Measurements from ENCODE around the gene CASKIN1.
A peak's percentile ranks its signal among the peaks of the same experiment; 100 is the strongest.

Gene CASKIN1

GRCh38 chr16:2199621-2200139 is 3.3 kb upstream of the CASKIN1 start:
- no peak for DNase-seq (ENCODE audit: low read depth)
- in situ Hi-C loops (cut with HindIII; ENCODE audit: low sequenced_read_pairs) = no loop called here
- no peak overlapping the region for H3K4me3 ChIP-seq (ENCODE audit: low read depth, low read length)
- TF ChIP-seq, protein P1, sequence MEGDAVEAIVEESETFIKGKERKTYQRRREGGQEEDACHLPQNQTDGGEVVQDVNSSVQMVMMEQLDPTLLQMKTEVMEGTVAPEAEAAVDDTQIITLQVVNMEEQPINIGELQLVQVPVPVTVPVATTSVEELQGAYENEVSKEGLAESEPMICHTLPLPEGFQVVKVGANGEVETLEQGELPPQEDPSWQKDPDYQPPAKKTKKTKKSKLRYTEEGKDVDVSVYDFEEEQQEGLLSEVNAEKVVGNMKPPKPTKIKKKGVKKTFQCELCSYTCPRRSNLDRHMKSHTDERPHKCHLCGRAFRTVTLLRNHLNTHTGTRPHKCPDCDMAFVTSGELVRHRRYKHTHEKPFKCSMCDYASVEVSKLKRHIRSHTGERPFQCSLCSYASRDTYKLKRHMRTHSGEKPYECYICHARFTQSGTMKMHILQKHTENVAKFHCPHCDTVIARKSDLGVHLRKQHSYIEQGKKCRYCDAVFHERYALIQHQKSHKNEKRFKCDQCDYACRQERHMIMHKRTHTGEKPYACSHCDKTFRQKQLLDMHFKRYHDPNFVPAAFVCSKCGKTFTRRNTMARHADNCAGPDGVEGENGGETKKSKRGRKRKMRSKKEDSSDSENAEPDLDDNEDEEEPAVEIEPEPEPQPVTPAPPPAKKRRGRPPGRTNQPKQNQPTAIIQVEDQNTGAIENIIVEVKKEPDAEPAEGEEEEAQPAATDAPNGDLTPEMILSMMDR (IDR thresholded peaks at IDR 0.05; ENCODE audit: low read depth, low read length, missing control alignments) = no peak

DNA sequence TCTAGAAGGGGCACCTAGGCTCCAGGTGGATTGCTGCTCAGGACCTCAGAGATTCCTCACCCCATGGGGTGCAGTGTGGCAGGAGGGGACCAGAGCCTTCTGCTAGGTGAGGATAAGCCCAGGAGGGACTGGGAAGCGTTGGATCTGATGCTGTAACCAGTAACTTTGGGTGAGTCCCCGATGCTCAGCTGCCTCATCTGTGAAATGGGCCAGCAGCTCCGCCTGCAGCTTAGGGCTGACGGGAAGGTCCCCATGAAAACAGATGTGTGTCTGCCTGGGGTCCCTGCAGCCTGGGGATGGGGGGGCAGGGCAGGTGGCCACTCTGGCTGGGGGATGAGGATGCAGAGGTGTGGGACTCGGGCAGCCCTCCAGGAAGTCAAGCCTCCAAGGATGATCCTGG is 2.7 kb upstream of the CASKIN1 start:
- no peak overlapping the region for H3K4me3 ChIP-seq (ENCODE audit: low read depth, low read length)
- TF ChIP-seq, protein P1 (IDR thresholded peaks at IDR 0.05; ENCODE audit: low read depth, low read length, missing control alignments) = no peak
- DNase-seq (ENCODE audit: low read depth) = no peak
- in situ Hi-C loops (cut with HindIII; ENCODE audit: low sequenced_read_pairs) = no loop called here

DNA sequence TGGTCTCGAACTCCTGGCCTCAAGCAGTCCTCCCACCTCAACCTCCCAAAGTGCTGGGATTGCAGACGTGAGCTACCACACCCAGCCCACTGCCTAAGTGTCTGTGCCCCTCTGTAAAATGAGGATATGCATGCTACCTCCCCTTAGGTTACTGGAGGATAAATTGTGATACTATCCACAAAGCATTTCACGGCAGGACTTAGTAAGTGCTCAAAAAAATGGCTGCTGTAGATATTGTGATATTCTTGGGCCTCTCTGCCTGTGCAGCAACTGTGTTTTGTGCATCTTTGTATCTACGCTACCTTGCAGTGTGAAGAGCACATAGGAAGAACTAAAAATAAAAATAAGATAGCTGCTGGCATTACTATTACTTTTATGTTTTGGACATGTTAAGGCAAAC is 1.9 kb upstream of the CASKIN1 start:
- TF ChIP-seq, protein P1 (IDR thresholded peaks at IDR 0.05; ENCODE audit: low read depth, low read length, missing control alignments) = no peak
- DNase-seq (ENCODE audit: low read depth) = no peak
- in situ Hi-C loops (cut with HindIII; ENCODE audit: low sequenced_read_pairs) = no loop called here
- H3K4me3 ChIP-seq (ENCODE audit: low read depth, low read length) = no peak overlapping the region

DNA sequence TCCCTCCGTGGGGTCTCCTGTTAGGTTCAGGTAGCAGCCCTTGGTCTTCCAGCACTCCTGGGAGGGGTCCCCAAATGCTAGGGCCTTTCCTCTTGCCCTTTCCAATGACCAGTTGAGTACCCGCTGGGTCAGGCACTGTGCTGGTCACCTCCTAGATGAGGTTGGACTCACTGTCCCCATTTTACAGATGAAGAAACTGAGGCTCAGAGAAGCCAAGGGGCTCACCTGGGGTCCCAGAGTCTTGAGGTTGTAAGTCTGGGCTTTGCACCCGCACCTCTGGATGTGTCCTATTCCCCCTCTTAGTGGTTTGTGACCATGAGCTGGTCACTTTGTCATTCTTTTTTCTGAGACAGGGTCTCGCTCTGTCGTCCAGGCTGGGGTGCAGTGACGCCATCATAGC is 1.4 kb upstream of the CASKIN1 start:
- in situ Hi-C loops (cut with HindIII; ENCODE audit: low sequenced_read_pairs) = no loop called here
- TF ChIP-seq, protein P1 (IDR thresholded peaks at IDR 0.05; ENCODE audit: low read depth, low read length, missing control alignments) = no peak
- H3K4me3 ChIP-seq (ENCODE audit: low read depth, low read length) = no peak overlapping the region
- no peak for DNase-seq (ENCODE audit: low read depth)

DNA sequence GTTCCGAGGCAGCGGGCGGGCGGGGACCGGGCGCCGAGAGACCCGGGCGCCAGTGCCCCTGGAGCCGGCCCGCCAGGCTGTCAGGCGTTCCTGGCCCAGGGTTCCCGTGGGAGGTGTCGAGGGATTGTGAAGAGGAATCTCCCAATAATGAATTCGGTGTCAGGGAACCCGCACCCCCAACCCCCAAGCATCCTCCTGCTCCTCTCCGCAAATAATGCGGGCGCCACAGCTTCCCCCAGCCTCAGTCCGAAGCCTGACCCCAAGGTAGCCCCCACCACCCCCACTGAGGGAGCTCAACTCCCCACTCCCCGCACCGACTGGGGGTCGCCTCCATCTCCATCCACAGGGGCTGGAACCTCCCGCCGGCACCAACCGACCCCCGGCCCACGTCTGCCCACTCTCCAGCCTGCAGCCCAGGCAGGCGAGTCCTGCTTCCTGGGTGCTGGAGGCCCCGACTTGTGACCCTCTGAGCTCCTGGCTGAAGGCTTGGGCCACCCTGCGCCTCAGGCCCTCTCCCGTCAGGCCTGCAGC is 641 bp upstream of the CASKIN1 start:
- H3K4me3 ChIP-seq (ENCODE audit: low read depth, low read length) = no peak overlapping the region
- no peak for DNase-seq (ENCODE audit: low read depth)
- TF ChIP-seq, protein P1 (IDR thresholded peaks at IDR 0.05; ENCODE audit: low read depth, low read length, missing control alignments) = no peak
- in situ Hi-C loops (cut with HindIII; ENCODE audit: low sequenced_read_pairs) = no loop called here

DNA sequence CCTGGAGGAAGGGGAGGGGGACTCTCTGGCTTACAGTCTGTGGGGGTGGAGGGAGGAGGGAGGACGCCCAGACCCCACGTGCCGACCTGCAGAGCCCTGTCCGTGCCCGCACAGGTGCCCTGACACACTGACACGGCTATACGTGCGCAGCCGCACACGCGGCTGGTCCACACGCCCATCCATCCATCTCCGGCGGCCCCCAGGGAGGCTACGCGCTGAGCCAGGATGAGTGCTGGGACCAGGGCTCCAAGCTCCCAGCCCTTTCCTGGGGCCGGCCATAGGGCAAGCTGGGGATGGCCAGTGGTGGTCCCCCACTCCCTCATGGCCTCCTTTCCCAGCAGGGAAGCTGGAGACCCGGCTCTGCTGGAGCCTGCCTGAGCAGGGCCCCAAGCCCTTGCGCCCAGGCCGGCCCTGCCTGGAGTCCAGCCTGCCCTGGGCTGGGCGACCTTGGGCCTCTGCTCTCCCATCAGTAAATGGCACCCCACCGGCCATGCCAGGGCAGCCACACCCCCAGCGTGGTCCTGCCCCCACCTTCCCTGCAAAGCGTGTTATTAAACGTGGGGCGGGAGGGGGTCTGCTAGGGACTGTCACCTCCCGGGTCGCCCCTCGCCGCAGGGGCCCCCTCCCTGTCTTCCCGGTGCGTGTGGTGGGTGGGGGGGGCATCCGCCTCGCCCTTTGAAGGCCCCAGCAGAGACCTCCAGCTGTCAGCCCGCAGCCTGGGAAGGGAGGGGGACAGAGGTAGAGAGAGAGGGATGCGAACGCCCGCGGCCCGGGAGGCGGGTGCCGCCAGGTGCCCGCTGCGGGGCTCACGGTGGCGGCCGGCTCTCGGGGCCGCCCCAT is 863 bp downstream of the CASKIN1 start:
- DNase-seq (ENCODE audit: low read depth) = no peak
- TF ChIP-seq, protein P1 (IDR thresholded peaks at IDR 0.05; ENCODE audit: low read depth, low read length, missing control alignments) = no peak
- peak overlapping the region; percentile 21 for H3K4me3 ChIP-seq (ENCODE audit: low read depth, low read length)
- in situ Hi-C loops (cut with HindIII; ENCODE audit: low sequenced_read_pairs) = no loop called here
